Inflammatory macrophage (primary cell): ENCODE data around the gene DPYD.
A peak's percentile ranks its signal among the peaks of the same experiment; 100 is the strongest.

Experiments used
- DNase-seq, 2 donors: peaks; one replicate each; pipeline ENCODE4 v3.0.0-alpha.2; 2020 to 2022

The DPYD gene

DNA sequence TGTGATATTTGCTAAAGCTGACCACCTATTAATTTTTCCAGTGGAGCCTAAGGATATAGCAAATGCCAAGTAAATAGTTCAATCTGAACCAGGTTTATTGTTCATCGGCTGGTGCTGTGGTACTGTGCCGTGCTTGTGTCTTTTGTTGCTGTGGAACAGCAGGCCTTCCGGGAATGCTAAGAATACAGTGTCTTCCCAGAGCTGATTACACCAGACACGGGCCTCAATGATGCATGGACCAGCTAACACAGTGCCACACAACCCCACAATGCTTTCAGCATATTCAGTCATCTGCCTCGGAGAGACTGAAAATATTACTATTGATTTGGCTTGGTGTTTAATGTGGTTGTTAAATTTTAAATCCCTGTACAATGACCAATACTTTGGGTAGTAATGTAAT, 783.8 kb downstream of the DPYD start:
- no peak for DNase-seq

DNA sequence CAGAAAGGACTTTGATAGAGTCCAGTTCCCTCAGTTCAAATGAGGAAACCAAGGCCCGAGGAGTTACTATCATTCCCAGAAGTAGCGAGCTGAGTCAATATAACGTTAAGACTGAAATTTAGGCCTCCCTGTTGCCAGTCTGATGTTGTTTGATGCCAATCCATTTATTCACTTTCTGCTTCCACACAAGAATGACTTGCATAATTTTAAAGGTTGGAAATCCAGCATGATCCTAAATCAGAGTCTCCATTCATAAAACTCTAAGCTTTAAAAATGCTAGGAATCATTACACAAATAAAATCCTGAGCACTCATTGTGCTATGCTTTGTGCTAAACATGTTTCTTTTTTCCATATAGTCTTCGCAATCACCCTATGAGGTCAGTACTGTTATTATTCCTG, 784.9 kb downstream of the DPYD start:
- no peak for DNase-seq

DNA sequence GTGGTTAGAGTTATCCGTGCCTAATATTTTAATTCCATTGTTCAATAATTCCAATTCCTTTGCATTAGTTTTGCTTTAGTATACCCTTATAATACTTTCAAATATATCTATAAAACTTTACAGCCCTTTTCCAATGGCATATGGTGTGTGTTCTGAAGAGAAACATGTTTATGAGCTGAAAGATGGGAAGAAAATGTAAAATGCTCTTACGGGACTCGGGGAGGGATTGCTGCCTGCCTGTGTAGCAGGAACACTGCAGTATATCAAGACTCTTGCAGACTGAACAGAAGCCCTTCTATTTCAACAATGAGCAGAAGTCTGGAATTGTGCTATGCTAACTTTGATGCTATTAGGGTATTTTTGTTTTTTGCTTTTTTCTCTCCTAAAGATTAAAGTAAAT, 792.4 kb downstream of the DPYD start:
- DNase-seq, result no peak

DNA sequence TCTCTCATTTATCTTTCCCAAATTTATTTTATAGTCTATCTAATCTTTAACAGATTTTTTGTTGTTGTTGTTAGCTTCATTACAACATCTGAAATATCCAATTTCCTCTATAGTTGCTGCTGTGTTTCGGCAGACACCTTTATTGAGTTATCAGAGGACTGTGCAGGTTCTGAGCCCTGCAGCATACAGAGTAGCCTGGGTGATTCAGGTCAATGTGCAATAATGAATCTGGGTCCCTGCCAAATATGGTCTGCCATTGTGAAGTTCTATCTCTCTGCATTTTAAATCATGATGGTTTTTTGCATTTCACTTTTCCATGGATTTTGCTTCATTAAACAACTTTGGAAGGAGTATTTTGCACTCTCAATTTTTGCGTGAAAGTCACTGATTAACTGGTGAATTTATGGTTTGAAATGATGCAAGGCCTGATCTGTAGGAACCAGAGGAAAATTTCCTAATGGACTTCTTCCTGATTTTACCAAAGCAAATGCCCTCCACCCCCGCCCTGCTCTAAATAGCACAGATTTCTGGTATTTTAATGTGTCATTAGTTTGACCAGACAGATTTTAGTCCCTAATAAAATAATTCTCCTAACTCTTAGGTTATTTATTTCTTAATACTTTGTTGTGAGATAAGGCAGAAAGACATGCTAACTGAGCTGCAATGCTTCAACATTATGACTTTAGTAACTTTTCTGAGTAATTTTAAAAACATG, 797.0 kb downstream of the DPYD start:
- DNase-seq, result peak; percentile 59 to 74

DNA sequence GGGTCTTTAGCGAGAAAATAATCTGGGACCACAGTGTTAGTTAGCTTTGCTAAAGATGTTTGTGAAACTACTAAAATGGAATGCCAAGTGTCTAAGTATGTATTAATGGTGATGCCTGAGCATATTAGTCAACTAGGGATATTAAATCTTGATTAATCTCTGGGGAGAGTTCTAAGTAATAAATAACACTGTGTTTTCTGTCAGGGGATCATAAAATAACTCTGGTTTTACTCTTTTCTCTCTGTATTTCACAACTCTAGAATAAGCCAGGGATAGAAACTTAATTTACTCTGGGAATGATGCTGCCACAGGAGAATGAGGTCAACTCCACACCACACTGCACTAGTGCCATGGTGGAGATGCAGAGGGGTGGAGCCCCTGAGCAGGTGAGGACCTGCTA, 800.0 kb downstream of the DPYD start:
- no peak for DNase-seq

DNA sequence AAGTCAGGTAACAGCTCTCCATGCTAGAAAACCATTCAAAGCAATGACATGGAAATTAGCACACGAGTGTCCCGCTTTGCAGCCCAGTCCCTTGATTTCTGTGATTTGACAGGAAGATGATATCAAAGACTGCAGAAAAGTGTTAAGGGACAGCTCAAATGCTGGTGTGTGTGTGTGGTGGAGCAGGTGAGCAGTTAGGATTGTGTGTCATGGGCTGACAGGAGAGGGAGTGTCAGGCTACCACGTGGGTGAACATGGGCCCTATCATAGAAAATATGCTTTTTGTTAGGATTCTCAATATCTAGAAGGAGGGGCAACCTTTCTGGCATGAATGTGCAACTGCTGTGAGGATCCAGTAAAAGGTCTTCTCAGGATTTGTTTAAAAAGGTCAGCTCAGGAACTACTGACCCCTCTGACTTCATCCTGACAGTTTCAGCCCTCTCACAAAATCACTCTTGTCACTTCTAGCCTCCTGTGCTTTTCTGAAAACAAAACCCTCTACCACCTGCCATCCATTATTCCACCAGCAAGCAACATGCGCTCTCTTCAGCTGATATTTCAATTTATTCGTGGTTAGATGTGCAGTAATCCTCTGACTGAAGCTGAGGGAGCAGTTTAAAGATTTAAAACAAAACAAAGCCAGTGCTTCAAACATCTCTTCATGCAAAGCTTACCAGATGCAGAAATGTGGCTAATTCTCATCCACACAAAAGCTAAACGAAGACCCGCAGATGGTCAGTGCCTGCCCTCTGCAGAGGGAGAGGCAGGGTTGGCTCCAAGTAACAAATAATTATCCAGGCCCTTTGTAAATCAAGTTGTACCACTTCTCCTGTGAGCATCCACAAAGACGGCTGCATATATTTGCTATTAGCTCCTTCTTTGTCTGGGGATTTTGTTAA, 801.3 kb downstream of the DPYD start:
- no peak for DNase-seq

DNA sequence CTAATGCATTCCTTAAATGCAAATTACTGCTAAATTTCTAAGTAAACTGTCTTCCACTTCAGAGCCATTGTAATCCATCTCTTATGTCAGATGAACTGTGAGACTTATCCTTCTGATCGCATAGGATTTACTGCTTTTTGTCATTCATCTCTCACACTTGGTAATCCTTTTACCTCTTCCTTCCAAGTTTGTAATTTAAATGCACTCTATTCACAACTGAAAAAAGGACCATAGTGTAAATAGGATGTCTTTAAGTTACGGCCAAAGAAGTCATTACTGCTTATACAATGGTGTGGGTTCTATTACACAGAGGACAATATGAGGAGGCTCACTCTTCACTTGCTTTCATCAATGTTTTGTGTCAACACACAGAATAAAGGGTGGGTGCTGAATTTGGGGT, 806.0 kb downstream of the DPYD start:
- DNase-seq, result no peak

DNA sequence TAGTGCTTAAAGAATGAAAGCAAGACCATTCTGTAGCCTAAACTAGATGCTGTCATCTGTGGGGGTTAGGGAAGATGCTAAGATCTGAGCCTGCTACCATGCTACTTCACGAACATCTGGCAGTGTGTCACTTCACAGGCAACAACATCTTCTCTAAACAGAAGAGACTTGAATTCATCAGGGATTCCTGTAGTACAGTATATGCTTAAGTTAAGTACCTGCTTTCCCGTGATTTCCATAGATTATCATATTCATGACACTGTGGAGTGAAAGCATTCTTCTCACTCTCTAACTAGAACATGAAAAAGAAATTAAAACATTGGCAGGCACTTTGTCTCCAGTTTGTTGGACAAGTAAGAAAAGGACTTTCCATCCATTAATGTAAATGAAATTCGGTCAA, 808.4 kb downstream of the DPYD start:
- DNase-seq, result no peak

DNA sequence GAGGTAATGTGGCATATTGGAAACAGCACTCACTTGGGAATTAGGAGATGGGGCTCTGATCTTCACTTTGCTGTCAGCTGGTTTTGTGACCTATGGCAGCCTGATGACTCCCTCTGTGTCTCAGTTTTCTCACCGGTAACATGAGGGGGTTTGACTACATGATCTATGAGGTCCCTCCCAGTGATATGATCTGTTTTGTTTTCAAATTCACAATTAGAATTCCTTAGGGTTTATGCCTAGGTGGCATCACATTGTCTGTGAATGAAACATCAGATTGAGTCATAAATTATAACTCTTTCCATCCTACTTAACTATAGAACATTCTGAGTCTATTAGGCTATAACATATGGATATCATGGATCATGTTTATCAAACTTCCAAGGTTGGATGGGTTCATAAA, 812.7 kb downstream of the DPYD start:
- no peak for DNase-seq

DNA sequence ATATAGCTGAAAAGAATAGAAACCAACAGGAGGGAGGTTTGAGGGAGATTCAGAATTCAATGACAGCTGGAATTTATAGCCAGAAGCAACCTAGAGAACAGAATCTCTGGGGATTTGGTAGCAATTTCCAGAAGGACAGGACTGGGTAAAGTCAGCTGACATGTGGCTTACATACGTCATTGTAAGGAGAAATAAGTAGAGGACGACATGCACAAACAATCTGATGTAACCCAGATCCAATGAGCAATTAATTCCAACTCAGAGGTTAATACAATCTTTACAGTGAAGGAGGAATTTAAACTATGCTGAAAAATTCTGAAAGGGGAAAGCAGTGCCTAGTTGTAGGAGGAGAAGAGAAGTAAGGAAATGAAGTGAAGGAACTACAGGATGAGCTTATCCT, 815.3 kb downstream of the DPYD start:
- DNase-seq, result no peak

DNA sequence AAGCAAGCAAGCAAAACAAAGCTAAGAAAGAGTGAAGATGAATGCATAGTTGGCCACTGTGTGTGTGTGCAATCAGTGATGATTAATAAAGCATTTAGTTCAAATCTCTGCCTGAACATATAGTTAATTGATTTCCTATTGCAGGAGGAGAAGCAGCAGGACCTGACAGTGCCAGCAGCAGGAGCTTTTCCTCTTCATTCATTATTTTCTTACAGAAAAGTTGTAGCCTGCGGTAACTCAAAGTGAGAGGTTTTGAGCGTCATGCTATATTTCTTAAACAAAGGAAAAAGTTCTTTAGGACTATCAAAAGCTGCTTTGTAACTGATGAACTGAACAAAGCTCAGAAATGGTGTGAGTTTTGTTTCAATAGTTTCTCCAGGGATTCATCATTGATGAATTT, 819.3 kb downstream of the DPYD start:
- no peak for DNase-seq

DNA sequence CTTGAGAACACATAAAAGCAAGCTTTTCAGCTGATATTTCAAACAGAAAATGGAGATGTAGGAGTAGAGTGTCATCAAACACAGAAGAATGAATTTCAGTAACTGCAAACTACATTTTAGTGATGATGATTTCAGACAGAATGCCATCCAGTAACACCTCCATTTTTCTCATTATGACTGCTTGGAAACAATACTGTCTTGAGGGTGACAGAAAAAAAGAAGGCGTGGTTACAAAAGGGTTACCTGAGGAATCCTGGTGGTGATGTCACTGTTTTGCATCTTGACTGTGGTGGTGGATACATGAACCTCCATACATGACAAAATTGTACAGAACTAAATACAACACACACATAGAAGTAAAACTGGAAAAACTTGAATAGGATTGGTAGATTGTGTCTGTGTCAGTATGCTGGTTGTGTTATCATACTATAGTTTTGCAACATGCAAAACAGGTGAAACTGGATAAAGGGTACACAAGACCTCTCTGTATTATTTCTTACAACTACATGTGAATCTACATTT, 823.4 kb downstream of the DPYD start:
- DNase-seq, result no peak

DNA sequence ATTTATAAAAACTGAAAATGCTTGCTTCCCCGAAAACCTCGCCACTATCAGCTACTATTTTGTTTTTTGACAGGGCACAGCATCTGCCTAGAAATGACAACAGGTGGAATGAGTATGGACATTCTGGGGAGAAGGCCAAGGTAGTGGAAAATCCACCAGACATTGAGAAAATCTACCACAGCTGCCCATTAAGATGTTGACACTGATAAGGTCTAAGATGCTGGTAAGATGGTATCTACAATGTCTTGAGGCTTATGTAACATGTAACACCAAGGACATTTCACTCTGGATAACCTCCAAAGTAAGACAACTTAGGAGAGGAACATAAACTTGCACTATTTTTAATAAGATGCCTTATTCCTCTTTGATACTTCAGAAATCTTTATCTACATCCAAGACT, 825.1 kb downstream of the DPYD start:
- no peak for DNase-seq

DNA sequence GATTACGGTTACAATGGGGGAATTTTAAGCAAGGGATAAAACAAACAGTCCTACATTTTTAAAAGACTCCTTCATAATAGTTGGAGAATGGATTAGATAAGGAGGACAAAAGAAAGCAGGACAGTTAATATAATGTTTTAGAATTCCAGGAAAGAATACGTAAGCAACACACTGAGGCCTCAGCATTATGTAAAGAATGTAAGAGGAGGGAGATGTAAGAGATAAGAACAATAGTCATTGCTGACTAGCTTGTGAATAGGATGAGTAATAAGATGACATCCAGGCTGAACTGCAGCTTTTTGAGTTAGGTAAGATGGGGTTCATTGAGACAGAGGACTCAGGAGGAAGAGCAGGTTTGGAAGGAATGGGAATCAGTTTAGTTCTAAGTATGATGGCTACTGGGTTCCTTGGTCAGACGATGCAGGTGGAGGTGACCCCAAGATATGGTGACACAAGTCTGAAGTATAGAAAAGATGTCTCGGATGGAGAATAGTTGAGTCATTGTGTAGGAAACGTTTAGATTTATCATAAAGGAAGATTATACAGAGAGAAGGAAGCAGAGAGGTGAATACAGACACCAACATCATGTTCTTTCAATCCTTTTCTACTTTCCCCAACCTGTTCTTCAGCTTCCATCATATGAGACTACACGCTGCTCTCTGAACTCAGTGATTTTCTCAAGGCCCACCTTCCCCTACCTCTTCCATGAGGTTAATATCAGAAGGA, 826.4 kb downstream of the DPYD start:
- DNase-seq, result no peak

DNA sequence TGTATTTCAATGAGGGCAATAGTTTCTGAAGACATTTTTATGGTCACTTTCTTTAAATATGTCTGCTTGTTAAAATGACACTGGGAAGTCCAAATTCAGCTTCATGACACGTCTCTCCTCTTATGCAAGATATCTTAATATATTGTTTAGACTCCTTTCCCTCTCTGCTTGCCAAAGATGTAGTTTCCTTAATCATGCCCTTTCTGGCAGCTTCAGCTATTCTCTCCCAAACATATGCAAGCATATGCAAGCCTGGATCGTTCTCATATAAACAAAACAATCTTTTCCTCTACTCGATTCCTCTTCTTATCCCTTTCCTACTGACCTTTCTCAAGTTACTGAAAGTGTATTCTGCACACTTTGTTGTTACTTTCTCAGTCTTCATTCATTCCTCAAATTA, 827.1 kb downstream of the DPYD start:
- no peak for DNase-seq

DNA sequence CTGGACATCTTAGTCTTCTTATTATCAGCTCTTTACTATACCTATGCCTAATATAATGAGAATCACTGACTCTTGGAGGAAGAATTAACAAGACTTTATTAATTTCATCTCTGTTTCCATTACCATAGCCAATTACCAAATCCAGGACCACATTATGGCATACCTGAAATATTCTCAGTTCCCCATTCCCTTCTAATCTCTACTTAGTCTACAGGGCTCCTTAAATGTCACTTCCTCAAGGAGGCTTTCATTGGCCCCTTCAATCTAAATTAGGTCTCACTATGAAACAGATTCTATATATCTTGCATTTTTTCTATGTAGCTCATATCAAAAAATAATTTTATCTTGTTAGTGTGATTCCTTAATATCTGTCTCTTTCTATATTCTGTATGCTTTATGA, 828.0 kb downstream of the DPYD start:
- DNase-seq, result no peak

DNA sequence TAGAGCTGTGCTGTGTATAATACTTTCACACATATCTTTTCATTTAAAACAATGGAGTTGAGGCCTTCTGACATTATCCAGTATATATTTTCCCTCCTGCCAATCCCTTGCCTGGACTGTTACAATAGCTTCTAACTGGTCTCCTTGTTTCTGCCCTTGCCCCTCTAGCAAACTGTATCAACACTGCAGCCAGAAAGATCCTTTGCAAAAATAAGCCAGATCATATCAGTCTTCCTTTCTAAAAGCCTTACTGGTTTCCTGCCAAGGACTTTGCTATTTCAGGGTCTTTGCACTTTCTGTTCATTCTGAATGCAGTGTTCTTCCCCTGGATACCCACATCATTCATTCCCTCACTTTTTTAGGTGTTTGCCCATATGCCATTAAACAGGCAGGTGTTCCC, 829.2 kb downstream of the DPYD start:
- DNase-seq, result no peak

DNA sequence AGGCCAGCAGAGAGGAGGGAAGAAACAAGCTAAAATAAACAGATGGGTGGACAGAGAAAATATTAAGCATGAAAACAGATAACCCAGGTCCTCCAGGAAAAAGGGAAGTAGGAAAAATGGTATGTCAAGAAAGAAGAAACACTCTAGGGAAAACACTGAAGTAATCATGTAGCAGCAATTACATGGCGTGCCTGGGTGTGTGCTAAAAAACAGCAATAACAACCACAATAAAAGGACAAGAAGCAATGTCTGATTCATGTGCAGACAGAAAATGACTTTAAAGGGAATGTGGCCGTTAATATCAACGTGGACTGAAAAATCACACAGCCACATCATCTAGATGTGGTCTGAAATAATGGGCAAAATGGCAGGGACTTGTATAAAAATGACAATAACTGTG, 829.6 kb downstream of the DPYD start:
- DNase-seq, result no peak

DNA sequence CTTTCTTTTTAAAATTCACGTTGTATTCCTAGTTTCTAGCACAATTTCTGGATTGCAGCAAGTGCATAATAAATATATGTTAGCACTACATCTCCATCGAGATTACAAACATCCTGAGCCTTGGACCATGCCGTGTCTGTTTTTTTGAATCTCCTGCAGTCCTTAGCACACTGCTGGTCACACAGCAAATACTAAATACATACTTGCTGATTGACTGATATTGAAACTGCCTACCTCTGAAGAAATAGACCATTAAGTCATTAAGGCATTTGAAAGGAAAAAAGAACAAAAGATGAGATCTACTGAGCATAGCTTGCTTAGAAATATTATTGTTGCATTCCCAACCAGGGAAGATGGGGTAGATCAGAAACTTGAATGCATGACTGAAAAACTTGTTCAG, 830.1 kb downstream of the DPYD start:
- no peak for DNase-seq

DNA sequence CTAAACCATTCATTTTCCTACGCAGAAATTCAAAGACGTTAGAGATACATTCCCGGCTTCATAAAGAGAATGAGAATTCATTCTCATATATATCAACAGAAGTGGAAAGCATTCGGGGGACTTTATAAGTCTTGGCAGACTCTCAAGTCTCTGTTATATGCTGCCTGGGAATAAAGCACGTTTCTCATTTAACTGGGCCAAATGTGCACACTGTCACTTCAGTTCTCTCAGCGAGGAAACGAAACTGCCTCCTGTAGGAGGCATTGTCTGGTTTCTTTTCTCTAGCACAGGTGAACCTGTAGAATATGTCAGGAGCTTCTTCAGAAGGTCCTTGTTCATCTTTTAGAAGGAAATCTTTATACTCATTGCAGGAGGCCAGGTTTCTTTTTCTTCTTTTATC, 831.7 kb downstream of the DPYD start:
- DNase-seq, result no peak

DNA sequence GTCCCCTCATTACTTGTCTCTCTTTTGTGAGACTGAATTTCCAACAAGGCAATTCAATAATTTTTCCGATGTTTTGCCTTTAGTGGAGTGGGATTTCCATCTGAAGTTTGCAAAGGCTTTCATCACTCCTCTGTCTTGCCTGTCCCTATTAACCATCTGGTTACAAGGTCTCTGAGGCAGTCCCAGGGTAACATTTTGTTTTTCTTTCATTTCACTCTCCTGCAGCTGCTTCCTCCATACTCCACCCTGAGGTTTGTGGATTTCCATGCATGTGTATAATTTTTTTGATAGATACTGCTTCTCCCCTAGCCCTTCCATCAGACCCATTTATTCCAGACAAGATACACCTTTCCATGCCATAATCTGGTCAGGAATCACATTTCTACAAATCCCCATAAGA, 832.4 kb downstream of the DPYD start:
- no peak for DNase-seq

DNA sequence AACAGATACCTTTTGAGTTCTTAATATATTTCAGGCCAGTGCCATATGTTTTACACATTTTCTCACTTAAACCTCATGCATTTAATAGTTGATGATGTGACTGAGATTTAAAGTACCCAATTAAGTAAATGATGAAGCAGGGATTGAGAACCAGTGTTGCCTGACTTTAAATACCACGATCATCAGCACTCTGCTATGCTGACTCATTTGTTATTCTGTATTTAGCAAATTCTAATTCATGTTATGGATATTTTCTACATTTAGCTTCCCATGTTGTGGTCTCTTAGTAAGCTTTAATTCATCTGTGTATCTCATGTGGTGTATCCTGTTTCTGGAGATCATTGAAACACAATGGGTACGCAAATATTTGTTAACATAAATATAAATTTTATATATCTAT, 836.3 kb downstream of the DPYD start:
- no peak for DNase-seq

DNA sequence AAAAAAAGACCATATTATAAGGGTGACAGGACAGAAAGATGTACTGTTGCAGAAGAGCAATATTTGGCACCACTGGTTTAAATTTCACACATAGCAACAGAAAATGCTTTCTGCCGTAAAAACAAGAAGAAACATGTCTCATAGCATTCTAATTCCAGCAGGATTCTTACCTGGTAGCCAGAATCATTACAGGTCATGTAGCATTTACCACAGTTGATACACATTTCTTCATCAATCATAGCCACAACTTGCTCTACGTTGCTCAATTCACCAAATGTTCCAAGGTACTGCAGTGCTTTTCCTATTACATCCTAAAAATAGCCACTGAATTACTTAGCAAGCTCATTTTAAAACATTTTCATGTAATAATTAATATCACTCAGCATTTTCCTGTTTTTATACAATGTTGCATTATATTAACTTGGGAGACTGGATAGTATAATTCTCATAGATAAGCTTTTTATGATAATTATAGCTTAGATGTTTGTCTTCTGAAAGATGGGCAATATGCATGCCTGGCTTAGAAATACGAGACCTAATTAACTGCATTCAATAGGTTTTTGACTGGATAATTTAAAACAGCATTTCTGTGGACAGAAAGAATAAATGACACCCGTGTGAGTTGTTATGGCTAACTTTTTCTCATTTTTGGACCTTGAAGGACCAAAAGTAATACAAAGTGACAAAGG, 838.5 kb downstream of the DPYD start:
- DNase-seq, result no peak
